Measurements from ENCODE around the gene CD99. TPM values are rescaled to one million over a fixed set of nuclear protein-coding genes. Genes with fewer than 3 reads are reported as not detected.

CD99 gene
- total RNA-seq, 2 donors from 2014 or later = 234 to 282 TPM

DNA sequence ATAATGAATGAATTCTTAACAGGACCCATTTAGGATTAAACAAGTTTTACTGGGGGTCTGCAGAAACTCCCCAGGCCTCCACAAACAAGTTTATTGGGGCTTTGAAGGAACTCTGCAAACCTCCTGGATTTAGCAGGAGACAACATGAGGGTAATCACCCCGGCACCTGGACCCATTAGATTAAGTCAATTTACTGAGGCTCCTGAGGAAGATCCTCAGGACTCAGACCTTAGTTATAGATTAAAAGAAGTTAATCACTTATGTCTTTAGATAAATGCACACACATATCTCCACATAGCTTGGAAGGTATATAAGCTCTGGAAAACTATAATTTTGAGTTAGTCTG is 90.1 kb downstream of the CD99 start:
- TF ChIP-seq, protein P1, sequence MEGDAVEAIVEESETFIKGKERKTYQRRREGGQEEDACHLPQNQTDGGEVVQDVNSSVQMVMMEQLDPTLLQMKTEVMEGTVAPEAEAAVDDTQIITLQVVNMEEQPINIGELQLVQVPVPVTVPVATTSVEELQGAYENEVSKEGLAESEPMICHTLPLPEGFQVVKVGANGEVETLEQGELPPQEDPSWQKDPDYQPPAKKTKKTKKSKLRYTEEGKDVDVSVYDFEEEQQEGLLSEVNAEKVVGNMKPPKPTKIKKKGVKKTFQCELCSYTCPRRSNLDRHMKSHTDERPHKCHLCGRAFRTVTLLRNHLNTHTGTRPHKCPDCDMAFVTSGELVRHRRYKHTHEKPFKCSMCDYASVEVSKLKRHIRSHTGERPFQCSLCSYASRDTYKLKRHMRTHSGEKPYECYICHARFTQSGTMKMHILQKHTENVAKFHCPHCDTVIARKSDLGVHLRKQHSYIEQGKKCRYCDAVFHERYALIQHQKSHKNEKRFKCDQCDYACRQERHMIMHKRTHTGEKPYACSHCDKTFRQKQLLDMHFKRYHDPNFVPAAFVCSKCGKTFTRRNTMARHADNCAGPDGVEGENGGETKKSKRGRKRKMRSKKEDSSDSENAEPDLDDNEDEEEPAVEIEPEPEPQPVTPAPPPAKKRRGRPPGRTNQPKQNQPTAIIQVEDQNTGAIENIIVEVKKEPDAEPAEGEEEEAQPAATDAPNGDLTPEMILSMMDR (IDR thresholded peaks at IDR 0.05) = no peak
- Histone ChIP-seq H3K9me3 (no peaks in the 10 kb centered on the region), H3K4me1 (no peaks in the 10 kb centered on the region), H3K27me3 (no peaks in the 10 kb centered on the region), H3K4me3 (no peak overlapping the region), H3K36me3 (no peaks in the 10 kb centered on the region), H3K27ac (no peak overlapping the region)
- DNase-seq (ENCODE audit: low spot score) = no peak

DNA sequence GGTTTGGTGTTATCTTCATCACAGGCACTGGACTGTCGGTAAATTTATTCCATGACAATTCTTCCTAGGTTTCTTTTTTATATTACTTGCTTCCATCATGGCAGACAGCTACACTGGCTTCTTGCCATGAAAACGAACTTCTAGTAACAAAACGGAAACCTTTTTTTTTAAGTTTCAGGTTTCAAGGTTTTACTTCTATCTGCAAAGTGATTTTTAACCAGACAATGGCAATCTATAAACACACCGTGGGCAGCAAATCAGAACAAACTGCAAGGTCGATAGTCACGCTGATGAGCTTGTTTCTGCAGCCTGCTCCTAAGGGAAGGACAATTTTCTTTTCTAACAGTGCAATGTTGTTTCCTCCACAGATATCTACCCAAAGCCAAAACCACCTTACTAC is 90.6 kb downstream of the CD99 start:
- Histone ChIP-seq H3K27me3 (no peaks in the 10 kb centered on the region), H3K9me3 (no peaks in the 10 kb centered on the region), H3K36me3 (no peaks in the 10 kb centered on the region), H3K27ac (no peak overlapping the region), H3K4me1 (no peaks in the 10 kb centered on the region), H3K4me3 (no peak overlapping the region)
- no peak for DNase-seq (ENCODE audit: low spot score)
- TF ChIP-seq, protein P1 (IDR thresholded peaks at IDR 0.05) = no peak

DNA sequence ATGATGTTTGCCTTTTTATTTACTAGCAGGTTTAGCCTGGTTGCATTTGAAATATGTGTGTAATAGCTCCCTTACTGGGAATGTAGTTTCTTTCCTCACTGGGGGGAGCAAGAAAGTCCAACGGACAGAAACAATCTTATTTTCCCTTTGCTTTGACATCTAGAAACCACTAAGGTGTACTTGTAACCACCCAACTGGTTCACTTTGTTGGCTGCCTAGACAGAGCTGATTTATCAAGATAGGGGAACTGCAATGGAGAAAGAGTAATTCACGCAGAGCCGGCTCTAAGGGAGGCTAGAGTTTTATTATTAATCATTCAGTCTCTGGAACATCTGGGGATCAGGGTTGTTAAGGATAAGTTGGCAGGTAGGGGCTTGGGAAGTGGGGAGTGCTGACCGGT is 91.1 kb downstream of the CD99 start:
- no peaks in the 10 kb centered on the region for H3K4me1 ChIP-seq
- no peaks in the 10 kb centered on the region for H3K9me3 ChIP-seq
- H3K27ac ChIP-seq = no peak overlapping the region
- H3K27me3 ChIP-seq = no peaks in the 10 kb centered on the region
- no peaks in the 10 kb centered on the region for H3K36me3 ChIP-seq
- TF ChIP-seq, protein P1 (IDR thresholded peaks at IDR 0.05) = no peak
- no peak overlapping the region for H3K4me3 ChIP-seq
- DNase-seq (ENCODE audit: low spot score) = no peak

DNA sequence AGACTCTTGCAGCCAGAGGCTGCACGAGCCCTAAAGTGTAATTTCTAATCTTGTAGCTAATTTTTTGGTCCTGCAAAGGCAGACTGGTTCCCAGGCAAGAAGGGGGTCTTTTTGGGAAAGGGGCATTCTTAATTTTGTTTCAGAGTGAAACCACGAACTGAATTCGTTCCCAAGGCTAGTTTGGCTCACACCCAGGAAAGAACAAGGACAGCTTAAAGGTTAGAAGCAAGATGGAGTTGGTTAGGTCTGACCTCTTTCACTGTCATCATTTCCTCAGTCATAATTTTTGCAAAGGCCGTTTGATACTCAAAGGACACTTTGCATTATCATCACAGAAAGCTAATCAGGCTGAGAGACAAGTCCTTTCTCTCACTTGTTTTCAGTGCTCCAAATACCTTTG is 91.7 kb downstream of the CD99 start:
- Histone ChIP-seq H3K4me1 (no peaks in the 10 kb centered on the region), H3K27ac (no peak overlapping the region), H3K36me3 (no peaks in the 10 kb centered on the region), H3K9me3 (no peaks in the 10 kb centered on the region), H3K4me3 (no peak overlapping the region), H3K27me3 (no peaks in the 10 kb centered on the region)
- no peak for DNase-seq (ENCODE audit: low spot score)
- TF ChIP-seq, protein P1 (IDR thresholded peaks at IDR 0.05) = no peak

DNA sequence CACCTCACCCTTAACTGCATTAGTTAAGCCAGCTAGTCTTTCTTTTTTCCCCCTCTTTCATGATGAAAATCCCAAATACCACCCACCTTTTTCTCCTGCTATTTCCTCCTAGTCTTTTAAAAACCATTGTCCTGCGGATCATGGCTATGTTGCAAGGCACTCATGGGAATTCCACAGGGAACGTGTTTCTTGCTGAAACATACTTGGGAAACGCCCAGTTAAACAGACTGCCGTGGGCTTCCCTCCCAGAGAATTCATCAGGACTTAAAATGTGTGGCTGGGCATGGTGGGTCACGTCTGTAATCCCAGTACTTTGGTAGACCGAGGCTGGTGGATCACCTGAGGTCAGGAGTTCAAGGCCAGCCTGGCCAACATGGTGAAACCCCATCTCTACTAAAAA is 92.9 kb downstream of the CD99 start:
- no peak overlapping the region for H3K4me3 ChIP-seq
- no peak overlapping the region for H3K27ac ChIP-seq
- no peaks in the 10 kb centered on the region for H3K9me3 ChIP-seq
- H3K4me1 ChIP-seq = no peaks in the 10 kb centered on the region
- TF ChIP-seq, protein P1 (IDR thresholded peaks at IDR 0.05) = no peak
- H3K36me3 ChIP-seq = no peaks in the 10 kb centered on the region
- DNase-seq (ENCODE audit: low spot score) = peak; percentile 60
- H3K27me3 ChIP-seq = no peaks in the 10 kb centered on the region

DNA sequence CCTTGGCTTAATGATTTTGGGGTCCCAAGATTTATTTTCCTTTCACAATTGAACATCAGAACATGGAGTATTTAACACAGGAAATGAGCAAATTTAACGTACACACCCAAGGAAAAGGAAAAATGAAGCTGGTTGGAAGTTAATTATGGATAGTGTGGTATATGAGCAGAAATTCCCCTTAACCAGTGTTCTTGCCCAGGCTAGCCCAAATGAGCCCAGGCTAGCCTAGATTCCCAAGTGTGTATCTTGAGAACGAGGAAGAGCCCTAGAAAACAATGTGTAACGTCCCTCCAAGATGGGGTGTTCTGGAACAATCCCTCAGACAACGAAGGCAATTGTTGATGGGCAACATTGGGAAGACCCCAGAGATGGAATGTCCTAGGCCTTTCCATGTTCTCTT is 94.4 kb downstream of the CD99 start:
- H3K4me3 ChIP-seq = no peak overlapping the region
- no peak overlapping the region for H3K27ac ChIP-seq
- TF ChIP-seq, protein P1 (IDR thresholded peaks at IDR 0.05) = no peak
- no peaks in the 10 kb centered on the region for H3K36me3 ChIP-seq
- no peak for DNase-seq (ENCODE audit: low spot score)
- no peaks in the 10 kb centered on the region for H3K9me3 ChIP-seq
- no peaks in the 10 kb centered on the region for H3K27me3 ChIP-seq
- no peaks in the 10 kb centered on the region for H3K4me1 ChIP-seq
